Hematopoietic multipotent progenitor cell treated with erythropoietin and hydrocortisone succinate and interleukin-3 and kit ligand, for 8 days (in vitro differentiated cells): ENCODE measurements around the gene REEP6.

Experiments
- DNase-seq: peaks from one replicate; pipeline ENCODE4 v3.0.0-alpha.2; 2015

The REEP6 gene

DNA sequence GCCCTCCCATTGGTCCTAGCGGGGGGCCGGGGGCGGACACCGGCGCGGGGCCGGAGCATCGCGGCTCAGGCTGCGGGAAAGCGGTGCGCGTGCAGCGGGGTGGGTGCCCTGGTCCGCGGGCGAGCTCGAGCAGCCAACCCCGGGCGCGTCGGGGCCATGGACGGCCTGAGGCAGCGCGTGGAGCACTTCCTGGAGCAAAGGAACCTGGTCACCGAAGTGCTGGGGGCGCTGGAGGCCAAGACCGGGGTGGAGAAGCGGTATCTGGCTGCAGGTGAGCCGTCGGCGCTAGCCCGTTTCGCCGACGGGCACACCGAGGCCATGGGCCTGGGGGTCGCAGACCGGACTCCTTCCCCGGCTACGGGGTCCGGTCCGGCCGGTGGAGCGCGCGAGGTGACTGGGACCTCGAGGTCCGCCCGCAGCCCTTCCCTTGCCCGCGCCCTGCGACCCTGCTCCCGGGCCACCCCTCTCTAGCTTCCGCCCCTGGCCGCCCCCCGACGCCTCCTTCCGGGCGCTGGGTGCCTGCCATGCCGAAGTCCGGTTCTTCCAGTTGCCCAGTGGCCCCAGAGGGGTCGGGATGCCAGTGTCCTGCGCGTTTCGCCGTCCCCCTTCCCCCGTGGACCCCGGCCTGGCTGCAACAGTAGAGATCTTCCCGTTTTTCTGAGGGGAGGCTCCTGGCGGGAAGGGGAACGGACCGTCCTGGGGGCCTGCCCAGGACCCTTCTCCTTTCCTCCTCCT lies at the start of gene REEP6:
Gene REEP6, plus strand, starts transcription at position 68 of the 735 bp plus-strand sequence. Its CDS starts 89 bp downstream, at position 157.
- DNase-seq: no peak

GRCh38 chr19:1441677-1442438 lies 49.1 kb upstream of the REEP6 start:
- no peak for DNase-seq

DNA sequence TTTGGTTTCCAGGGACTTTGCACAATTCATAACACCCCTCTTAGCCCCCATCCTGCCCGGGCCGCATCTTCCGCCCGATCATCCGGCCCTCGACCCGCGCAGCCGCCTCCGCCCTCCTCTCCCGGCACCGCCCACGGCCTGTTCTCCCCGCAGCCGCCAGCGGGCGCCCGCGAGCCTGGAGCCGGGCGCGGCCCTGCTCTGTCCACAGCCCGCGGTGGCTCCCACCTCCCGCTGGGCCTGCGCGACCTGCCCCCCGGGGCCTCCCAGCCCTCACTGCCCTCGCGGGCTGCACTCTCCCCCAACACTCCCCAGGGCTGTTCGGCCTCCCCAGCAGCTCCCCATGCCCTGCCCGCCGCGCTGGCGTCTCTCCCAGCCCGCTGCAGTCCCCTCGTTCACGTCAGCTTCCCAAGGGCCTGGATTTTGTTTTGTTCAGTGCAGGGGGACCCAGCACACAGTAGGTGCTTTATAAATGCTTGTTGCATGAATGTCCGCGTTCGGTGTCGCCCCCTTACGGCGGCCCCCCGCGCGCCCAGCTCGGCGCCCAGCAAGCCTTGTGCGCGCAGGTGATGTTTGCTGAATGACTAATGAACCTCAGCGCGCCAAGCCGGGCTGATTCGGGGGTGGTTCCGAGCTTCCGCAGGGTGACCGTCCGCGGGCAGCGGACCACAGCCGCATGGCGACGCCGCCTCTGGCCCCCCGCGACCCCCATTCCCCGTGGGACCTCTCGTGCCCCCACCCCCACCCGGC lies 45.6 kb upstream of the REEP6 start:
- peak; percentile 64 for DNase-seq

DNA sequence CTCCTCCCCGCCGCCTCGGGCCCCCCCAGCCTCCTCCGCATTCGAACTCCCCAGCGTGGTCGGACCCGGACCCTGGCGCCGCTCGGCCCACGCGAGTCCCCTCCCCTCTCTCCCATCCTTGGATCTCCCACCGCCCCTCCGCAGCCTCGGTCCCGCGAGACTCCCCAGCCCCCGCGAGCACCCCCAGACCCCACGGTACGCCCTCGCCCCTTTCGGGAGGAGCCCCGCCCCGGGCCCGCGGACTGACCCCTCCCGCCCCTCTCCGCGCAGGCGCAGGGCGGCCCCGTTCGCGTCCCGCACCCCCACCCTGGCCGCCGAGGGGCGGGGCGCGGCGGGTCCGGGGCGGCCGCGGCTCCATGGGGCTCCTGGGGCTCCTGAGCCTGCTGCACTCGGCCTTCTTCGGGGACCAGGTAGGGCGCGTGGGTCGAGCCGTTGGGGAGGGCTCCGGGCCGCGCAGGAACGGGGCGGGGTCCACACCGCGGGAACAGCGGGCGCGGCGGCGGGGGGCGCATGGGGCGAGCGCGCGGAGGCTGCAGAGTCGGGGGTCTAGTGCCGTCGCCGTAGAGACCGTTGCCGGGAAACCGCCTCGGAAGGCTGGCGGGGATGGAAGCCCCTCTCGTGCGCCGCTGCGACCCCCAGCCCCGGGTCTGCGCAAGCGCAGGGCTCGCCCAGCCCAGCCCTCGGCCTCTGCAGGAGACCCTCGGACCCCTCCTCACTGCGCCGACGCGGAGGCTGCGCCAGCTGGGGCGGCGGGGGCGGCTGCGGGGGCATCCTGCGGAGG lies 44.9 kb upstream of the REEP6 start:
- no peak for DNase-seq

DNA sequence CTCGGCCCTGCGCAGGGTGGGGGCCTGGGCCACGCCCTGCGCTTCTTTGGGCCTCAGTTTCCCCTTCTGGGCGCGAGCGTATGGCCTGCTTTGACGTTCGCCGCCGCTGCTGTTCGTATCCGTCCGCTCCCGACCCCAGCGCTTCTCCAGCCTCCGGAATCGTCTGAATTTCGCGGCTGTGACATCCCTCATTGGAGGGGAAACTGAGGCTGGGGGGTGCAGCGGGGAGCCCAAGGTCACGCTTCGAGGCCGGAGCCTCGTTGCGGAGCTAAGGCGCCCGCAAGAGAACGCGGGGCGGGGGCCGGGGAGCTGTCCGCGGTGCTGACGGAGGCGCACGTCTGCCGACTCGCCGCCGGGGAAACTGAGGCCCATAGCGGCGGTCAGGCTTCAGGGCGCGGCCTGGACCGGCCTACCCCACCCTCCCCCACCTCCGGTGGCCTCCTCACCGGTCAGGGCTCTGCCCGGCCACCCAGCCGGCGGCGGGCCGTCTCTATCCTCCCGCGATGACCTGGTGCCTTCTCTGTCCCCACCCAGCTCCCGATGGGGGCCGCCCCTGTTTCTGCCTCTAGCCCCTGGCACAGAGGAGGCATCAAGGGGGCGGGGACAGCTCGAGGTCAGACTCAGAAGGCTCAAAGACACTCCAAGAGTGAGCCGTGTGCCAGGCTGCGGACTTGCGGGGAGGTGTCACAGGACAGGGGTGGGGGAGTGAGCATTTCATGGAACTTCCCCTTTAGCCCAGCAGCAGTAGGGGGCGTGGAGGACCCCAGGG lies 44.1 kb upstream of the REEP6 start:
- peak; percentile 29 for DNase-seq

DNA sequence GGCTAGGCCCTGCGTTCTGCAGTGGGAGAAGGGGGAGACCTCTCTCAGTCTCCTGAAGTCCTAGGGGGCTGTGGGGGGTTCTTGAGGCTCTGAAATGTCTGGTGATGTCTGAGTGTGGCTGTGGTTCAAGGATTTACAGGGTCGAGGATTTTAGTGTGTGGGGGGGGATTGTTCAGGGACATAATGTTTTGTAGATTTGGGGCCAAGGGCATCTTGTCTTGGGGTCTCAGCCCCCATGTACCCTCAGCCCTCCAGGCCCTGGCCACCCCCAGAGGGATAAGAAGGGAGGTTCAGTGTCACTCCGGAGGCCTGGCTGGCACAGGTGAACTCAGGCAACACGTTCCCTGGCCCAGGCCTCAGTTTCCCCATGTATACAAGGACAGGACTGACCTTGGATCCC lies 43.5 kb upstream of the REEP6 start:
- DNase-seq: no peak

- DNase-seq: no peak
Measured at GRCh38 chr19:1447944-1448343, 43.0 kb upstream of the REEP6 start.

DNA sequence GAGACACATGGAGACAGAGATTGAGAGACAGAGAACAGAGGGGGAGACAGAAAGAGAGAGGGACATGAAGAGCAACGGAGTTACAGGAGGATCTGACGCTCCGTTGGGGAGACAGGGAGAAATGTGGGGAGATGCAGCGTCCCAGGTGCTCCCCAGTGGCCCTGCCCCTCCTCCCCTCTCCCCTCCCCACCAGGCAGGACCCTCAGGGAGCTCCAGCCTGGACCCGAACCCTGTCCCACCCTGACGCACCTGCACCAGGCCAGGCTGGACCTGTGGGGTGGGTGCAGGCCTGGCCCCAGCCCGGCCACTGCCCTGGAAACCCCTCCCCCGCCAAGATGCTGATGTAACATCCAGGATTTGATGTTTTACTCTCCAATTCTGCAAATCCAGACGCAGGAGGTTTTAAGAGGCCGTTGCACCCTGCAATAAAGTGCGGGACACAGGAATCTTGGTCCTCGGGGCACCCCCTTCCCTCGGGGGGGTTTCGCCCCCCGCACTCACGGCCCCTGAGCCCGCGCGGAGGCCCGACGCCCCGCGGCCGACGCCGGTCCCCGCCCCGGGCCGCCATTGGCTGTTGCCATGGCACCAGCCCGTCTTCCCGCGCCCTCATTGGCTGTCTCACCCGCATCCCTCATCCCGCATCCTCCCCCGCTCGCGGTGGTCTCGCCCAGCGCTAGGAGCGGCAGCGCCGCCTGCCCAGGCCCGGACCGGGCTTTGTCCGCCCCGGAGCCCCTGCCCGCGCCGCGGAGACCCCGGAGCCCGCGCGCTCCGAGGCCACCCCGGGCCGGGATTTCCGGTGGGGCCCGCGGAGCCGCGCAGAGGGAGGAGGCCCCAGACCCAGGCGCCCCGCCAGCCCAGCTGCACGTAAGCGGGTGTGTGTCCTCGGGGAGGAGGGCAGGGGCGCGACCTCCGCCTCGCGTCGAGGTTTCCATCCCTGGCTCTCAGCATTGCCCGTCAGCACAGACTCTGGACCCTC lies 41.2 kb upstream of the REEP6 start, which contains the start of gene APC2:
Gene APC2, plus strand, starts transcription at position 655 of the 976 bp plus-strand sequence. CDS start 2,881 bp downstream, outside the sequence.
- DNase-seq: no peak

- no peak for DNase-seq
Measured at GRCh38 chr19:1450735-1451731, 39.9 kb upstream of the REEP6 start.

GRCh38 chr19:1451916-1452801 lies 38.8 kb upstream of the REEP6 start:
- DNase-seq: no peak

DNA sequence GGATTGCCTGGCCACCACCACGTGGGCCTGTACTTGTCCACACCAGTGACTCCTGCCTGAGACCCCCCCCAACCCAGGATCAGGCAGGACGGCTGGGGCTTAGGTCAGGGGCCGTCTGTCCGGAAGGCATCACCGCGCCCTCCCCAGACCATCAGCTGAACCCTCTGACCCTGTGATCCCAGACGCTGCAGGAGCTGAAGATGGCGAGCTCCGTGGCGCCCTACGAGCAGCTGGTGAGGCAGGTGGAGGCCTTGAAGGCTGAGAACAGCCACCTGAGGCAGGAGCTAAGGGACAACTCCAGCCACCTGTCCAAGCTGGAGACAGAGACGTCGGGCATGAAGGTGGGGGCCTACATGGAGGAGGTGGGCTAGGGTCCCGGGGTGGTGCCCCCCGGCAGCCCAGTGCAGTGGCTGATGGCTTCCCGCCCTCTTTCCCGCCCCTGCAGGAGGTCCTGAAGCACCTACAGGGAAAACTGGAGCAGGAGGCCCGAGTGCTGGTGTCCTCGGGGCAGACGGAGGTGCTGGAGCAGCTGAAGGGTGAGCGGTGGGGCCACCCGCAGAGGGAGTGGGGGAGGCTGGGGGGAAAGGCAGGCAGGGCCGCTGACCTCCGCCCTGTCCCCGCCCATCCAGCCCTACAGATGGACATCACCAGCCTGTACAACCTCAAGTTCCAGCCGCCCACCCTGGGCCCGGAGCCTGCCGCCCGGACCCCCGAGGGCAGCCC lies 38.0 kb upstream of the REEP6 start:
- DNase-seq: no peak

GRCh38 chr19:1453525-1454364 lies 37.2 kb upstream of the REEP6 start:
- no peak for DNase-seq

- peak; percentile 59 for DNase-seq
Measured at GRCh38 chr19:1455002-1455335, 36.0 kb upstream of the REEP6 start.

DNA sequence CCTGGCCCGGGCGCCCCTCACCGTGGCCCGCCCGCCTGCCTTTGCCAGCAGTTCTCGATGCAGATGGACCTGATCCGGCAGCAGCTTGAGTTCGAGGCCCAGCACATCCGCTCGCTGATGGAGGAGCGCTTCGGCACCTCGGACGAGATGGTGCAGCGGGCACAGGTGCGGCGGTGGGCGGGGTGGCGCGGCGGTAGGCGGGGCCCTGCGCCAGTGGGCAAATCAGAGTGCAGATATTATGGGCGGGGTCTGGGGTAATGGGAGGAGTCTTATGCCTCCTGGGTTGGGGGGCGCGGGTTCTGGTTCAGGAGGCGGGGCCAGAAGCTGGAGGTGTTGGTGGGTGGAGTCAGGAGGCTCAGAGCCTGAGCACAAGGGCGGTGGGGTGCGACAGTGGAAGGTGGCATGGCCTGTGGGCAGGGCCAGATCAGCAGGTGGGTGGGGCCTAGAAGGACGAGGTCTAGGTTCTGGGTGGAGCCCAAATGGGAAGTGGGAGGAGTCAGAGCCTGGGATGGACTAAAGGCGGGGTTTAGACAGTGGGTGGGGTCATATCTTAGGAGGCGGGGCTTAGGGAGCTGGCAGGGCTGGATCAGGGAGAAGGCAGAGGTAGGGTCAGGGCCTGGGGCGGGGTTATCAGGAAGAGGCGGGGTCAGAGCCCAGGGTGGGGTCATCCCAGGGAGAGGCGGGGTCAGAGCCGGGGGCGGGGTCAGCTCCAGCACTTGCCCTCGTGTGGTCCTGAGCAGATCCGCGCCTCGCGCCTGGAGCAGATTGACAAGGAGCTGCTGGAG lies 35.5 kb upstream of the REEP6 start:
- peak; percentile 87 for DNase-seq

DNA sequence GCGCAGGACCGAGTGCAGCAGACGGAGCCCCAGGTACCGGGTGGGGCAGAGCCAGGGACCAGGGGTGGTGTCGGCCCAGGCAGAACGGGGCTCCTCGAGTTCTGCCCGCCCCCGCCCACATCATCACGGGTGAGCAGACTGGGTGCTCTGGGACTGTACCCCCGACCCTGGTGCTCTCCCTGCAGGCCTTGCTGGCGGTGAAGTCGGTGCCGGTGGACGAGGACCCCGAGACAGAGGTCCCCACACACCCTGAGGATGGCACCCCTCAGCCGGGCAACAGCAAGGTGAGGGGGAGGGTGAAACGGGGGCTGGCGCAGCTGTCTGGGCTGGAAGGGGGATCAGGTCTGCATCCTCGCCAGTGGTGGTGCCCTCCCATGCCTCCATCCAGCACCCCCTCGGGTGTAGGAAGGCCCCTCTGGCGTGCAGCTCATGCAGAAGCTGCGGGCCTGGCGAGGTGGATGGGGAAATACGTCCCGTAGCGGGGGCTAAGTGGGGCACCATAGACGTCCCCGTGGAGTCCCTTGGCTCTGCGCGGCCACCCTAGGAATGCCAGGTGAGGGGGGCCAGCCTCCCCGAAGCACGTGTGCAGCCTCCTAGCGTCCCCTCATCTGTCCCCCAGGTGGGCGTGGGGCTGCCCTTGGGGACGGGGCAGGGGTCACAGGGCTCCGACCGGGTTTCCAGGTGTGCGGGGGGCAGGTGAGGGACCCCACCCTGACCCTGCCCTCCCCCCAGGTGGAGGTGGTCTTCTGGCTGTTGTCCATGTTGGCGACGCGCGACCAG lies 34.7 kb upstream of the REEP6 start:
- DNase-seq: no peak
